Tibial nerve (tissue), 4 donors: Measurements from ENCODE around the gene SIK2.

Source experiments
- CTCF ChIP-seq, 5 experiments: fragments of 200-600 bp in 3 of 5; fragments of 450-650 bp in 2 of 5; sonication (generic) in 3 of 5; IDR thresholded peaks; one replicate each; pipeline ENCODE4 v1.5.1; 2016 to 2019; ENCODE audit warnings: antibody characterized with exemption in 5 of 5, mild to moderate bottlenecking in 3 of 5, moderate library complexity in 2 of 5
- EP300 ChIP-seq, 2 donors: sonication (generic); formaldehyde crosslinking; IDR thresholded peaks; one replicate each; pipeline ENCODE4 v1.6.1; 2017; ENCODE audit warnings: antibody characterized with exemption in 2 of 2, mild to moderate bottlenecking in 1 of 2
- POLR2A ChIP-seq, 2 donors: fragments of 450-650 bp; IDR thresholded peaks; one replicate each; pipeline ENCODE4 v1.6.1; 2017; ENCODE audit warnings: antibody characterized with exemption in 2 of 2, mild to moderate bottlenecking in 2 of 2, moderate library complexity in 2 of 2

DNA sequence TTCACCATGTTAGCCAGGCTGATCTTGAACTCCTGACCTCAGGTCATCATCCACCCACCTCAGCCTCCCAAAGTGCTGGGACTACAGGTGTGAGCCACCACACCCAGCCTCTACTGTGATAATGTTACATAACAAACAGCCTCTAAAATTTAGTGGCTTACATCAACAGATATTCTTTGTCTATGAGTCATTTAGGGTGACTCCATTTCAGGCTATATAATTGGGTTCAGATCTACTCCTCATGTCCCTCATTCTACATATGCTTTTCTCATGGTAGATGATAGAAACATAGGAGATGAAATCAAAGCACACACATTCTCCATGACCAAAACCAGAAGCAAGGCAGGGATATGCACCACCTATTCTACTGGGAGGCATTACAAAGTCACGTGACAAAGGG is 72.7 kb downstream of the SIK2 start:
- TF ChIP-seq CTCF (IDR thresholded peaks at IDR 0.05) (no peak), POLR2A (IDR thresholded peaks at IDR 0.05) (no peak), EP300 (IDR thresholded peaks at IDR 0.05) (no peak)
